Occipital lobe (tissue), 2 donors: ENCODE results near the gene NCLN. TPM values are rescaled to one million over a fixed set of nuclear protein-coding genes. Genes with fewer than 3 reads are reported as not detected.
"Not testable (repeated sequence)": the region's sequence is repeated elsewhere in the genome, so short reads cannot be mapped to it uniquely, and the experiment has no call there.

Experiments
- DNase-seq: peaks from one replicate; lab custom pipeline; 2025; lab: John Stamatoyannopoulos, UW
- total RNA-seq: library from RNA; depleted of rRNA; stranded (reverse); fragments of >200 nt; gene quantifications from one replicate; pipeline ENCODE4 v1.2.3, GENCODE V29; 2014

NCLN gene
- total RNA-seq, 1 donor from 2014 or later, result 11.9 TPM

DNA sequence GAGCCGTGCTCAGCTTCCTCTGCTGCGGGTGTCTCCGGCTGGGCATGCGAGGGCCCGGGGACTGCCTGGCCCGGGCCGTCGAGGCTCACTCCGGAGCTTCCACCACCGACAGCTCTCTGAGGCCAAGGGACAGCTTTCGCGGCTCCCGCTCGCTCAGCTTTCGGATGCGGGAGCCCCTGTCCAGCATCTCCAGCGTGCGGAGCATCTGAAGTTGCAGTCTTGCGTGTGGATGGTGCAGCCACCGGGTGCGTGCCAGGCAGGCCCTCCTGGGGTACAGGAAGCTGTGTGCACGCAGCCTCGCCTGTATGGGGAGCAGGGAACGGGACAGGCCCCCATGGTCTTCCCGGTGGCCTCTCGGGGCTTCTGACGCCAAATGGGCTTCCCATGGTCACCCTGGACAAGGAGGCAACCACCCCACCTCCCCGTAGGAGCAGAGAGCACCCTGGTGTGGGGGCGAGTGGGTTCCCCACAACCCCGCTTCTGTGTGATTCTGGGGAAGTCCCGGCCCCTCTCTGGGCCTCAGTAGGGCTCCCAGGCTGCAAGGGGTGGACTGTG lies 5.9 kb upstream of the NCLN start:
- no peak for DNase-seq

DNA sequence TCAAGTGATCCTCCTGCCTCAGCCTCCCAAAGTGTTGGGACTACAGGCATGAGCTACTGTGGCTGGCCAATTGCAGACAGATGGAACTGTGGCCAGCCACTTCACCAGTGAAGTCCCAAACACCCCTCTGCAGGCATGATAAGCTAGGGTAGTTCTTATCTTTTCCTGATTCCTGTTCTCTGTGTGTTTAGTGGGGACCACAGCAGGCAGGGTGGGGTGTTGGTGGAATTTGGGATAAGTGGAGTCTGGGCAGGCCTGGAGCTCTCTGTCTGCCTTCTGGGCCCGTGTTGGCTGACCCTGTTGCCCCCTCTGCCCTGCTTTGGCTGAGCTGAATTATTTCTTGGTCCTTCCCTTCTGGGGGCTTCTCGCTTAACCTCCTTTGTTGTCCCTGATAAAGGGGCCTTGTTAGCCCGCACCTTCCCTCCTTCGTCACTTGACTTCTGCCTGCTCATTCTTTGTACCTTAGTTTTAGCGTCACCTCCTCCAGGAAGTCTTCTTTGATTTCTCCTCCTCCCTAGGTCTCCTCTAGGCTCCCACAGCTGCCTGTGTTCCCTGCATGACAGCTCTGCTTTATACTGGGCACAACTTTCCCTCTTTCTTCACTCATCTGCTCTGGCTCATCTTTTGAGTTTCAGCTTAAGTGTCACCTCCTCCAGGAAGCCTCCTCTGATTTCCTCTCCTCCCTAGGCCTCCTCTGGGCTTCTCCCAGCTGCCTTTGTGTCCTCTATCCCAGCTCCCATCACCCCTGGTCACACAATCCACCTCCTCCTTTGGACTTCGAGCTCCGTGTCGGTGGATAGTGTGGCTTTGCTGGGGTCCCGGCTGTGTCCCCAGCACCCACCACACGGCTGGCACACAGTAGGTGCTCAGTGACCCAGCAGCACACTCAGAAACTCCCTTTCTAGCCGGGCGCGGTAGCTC lies 1.7 kb upstream of the NCLN start:
- DNase-seq, result no peak

DNA sequence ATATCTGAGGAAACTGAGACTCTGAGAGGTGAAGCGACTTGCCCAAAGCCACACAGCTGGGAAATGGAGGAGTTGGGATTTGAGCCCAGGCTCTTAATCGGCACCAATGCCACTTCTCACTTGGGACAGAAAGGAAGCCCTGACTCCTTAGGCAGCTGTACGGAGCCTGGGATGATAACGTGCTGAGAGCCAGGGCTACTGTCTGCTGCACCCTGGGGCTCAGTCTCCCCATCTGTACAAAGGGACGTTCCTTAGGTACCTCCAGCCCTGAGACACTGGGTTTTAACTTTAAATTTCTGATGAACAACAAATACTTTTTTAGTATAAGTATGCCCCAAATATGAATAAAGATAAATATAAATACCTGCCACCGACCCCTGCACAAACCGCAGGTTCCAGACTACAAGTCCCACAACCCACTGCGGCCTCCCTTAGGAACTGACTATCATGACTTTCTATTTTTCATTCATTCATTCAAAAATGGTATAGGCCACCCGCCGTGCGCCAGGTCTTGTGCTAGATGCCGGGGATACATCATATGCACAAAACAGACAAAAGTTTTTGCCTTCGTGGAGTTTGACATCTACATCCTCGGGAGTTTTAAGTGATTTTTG lies 776 bp upstream of the NCLN start:
- DNase-seq, result no peak

DNA sequence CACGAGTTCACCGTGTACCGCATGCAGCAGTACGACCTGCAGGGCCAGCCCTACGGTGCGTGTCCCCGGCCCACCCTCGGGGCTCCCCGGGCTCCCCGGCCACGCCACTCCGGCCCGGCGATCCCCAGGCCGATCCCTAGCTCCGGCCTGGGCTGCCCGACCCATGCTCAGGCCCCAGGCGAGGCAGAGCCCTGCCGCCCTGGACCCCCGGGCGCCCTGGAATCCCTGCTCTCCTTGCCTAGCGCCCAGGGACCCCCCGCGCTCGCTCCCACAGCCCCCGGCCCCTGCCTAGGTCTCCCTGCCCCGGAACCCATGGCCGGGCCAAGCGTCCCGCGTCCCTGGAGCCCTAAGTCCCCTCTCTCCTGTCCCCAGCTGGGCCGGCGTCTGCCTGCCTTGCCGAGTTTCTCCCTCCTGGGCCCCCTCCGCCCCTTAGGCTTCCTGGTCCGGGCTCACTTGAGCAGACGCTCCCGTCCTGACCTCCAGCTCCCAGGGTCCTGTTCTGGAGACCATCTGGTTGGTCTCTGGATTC lies 494 bp downstream of the NCLN start:
- no peak for DNase-seq

DNA sequence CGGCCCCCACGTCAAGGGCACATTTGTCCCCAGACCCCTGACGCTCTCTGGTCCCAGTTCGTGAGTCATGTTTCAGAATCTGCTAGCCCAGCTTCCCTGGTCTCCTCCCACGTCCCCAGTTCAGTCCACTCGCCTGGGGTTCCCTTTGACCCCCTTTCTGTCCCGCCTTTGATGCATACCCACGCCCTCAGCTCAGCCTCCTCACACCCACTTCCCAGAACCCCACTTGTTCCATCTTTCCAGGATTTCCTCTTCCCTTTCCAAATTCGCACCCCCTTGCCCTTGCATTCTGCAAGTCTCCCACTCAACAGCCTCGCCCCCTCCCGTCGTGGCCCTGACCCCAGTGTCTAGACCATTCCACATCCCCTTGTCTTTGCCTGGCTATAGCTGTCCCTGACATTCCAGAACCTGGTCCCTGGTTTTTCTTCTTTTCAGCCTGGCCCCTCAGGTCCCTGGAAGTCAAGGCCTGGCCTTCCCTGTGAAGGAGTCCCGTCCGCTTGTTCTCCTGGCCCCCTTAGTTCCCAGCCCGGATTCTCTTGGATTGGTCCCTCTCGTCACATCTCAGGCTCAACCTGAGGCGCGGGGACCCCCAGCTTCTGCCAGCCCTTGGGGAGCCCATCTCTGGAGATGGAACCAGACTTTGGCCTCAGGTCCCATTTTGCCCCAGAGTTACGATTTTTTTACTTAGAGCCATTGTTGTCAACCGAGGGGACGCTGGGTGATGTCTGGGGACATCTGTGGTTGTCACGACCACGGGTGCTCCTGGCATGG lies 1.3 kb downstream of the NCLN start:
- DNase-seq, result no peak

DNA sequence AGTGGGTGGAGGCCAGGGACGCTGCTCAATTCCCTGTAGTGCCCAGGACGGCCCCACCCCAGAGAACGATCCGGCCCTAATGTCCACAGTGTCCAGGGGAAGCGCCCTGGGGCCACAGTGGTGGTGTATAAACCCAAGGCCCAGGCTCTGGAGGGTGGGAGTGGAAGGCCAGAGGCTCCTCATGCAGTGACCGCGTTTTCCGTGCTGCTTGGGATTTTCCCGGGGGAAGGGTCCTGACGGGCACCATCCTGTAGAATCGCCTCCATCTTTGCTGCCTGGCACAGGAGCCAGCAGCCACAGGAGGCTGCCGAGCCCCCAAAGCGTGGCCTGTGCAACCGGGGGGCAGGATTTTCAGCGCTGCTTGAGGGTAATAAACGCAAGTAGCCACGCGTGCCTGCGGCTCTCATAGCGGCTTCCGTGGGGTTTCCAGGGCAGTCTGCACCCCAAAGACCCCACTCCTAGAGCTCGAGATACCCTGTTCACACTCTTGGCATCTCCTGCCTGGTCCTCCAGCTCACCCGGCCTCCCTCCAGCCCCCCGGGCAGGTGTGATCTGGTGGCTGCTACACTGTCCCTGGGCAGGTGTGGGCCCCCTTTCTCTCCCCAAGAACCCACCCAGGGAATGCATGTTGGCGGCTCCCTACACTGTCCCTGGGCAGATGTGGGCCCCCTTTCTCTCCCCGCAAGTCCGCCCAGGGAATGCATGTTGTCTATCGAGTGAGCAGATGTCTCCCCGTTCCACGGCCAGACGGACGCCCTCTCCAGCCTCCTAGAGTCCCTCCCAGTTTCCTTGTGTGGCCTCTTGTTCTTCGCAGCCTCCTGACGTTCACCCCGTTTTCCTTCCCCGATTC lies 2.2 kb downstream of the NCLN start:
- DNase-seq, result no peak

DNA sequence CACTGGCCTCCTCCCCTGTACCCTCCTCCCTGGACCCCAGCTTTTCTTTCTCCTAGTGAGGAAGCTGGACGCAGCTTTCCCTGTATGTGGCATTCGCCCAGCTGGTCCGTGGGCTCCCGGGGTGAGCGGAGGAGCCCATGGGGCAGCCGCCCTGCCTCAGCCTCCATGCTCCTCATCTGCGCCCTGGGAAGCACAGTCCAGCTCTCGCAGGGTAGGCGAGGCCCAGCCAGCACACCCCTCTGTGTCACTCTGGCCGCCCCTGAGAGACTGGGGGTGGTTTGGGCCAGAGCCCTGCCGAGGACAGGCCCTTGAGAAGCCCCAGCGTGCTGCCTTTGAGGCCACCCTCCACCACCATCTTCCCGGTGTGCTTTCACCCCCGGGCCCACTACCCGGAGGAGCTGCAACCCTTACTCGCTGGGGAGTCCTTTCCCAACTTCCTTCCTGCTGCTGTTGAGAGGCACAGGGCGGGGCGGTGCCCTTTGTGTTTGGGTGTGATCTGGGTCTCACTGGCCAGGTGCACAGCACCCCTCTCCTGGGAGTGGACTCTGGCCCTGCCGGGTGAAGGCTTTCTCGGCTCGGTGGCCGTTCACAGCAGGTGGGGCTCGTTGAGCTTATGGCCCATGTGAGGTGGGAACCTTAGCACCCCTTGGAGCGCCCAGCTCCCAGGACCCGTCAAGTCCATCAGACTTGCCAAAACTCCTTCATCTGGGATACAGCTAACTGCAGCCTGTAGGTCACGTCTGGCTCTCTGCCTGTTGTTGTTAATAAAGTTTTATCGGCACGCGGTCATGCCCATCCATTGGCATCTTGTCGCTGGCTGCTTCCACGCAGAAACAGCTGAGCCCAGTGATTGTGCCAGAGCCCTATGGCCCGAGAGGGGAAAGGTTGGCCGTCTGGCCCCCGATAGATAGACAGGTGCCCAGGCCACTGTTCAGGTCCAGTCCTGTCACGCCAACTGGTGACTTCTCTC lies 3.2 kb downstream of the NCLN start:
- no peak for DNase-seq

DNA sequence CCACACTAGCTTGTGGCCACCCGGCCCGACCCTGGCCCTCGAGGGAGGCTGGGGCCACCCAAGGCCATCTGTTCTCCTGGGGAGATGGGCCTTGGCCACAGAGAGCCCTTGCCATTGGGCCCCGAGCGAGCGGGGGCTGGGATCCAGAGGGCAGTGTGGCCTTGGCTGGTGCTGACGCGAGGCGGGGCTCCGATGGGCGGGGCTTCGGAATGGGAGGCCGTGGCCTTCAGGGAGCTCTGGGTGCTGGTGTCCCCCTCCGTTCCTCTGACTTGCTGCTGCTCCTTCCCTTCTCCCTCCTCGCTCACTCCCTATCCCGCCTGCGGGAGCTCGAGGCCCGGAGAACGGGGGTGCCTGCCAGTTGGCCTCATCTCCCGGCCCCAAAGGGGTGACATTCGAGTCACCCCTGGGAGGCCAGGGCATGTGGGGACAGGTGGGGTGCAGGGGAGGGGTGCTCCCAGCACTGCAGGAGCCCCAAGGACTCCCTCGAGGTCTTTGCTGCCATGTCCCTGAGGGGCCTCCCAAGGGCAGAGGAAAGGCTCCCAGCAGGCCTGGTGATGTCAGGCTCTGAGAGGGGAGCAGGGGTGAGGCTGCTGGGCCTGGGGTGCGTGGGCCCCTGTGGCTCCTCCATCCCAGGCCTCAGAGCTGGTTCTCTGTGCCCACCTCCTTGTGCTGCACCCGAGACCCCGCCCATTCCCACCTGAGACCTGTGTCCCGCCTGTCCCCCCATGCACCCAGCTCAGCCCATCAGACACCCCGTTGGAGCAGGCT lies 4.2 kb downstream of the NCLN start:
- no peak for DNase-seq

DNA sequence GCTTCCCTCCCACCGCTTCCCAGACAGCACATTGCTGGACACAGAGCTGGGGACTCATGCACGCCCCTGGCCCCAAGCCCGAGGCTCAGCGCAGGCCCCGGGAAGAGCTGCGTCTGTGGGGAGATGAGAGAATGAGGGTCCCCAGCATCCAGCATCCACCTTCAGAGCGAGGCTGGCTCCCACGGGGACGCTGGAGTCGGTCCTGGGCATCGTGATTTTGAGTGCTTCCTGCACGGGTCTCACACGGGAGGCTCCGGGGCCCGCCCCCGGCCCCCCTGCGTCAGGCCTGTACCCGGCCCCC lies 4.7 kb downstream of the NCLN start:
- DNase-seq, result no peak

DNA sequence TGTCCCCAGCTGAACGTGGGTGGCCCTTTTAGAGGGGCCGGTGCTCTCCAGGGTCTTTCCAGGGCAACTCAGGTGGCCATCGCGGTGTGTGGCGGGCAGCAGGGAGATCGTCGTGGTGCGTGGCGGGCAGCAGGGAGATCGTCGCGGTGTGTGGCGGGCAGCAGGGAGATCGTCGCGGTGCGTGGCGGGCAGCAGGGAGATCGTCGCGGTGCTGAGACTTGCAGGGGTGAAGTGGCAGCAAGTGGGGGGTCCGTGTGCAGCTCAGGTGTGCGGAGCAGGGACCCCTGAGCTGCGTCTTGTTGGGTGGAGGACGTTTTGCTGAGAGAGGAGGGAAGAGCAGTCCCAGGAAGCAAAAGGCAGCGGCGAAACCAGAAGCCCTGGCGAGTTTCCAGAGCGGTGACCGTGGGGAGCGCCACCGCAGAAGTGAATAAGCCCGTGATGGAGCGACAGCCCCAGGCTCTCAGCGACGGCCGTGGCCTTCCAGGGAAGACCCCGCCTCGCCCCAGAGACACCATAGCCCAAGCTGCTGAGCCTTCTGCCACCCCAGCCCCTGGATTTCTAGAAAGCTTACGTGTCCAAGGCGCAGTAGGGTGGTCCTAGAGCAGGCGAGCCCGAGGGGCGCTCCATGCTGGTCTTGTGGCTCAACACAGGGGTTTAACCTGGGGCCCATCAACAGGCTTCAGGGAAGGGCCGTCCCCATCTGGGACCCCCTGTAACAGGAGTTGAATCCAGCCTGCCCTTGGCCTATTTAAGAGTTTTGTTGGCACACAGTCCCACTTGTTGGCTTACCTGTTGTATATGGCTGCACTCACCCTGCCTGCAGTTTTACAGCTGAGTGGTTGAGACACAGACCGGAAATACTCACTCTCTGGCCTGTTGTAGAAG lies 5.4 kb downstream of the NCLN start:
- DNase-seq, result no peak

DNA sequence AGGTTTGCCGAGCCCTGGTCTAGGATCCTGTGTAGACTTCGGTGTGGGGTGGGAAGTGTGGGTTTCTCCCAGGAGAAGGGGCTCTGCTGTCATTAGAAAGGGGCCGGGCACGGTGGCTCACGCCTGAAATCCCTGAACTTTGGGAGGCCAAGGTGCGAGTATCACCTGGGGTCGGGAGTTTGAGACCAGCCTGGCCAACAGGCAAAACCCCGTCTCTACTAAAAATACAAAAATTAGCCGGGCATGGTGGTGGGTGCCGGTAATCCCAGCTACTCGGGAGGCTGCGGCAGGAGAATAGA lies 6.0 kb downstream of the NCLN start:
- not testable (repeated sequence) for DNase-seq

DNA sequence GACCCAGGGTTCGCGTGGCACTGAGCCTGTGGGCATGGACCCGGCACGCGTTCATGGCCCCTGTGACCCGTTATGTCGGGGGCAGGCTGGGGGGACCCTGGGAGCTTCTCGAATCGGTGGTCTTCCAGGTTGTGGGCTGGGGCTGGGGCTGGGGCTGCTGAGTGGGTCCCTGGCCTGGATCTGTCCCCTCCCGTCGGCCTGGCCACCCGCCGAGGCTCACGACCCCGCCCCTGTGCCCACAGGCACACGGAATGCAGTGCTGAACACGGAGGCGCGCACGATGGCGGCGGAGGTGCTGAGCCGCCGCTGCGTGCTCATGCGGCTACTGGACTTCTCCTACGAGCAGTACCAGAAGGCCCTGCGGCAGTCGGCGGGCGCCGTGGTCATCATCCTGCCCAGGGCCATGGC lies 6.5 kb downstream of the NCLN start:
- DNase-seq, result no peak

DNA sequence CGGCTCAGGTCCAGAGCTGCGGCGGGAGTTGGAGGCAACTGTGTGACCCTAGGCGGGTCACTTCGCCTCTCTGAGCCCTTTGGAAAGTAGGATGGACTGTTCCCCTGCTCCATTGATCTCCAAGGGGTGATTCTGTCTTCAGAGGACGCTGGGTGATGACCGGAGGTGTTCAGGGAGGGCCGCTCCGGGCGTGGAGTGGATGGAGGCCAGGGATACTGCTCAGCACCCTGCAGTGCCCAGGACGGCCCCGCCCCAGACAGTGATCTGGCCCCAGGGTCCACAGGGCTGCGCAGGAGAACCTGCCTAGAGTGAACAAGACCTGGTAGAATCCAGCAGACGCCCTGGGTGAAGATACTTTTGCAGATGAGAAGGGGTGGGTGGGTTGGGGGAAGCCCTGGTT lies 7.0 kb downstream of the NCLN start:
- DNase-seq, result no peak

DNA sequence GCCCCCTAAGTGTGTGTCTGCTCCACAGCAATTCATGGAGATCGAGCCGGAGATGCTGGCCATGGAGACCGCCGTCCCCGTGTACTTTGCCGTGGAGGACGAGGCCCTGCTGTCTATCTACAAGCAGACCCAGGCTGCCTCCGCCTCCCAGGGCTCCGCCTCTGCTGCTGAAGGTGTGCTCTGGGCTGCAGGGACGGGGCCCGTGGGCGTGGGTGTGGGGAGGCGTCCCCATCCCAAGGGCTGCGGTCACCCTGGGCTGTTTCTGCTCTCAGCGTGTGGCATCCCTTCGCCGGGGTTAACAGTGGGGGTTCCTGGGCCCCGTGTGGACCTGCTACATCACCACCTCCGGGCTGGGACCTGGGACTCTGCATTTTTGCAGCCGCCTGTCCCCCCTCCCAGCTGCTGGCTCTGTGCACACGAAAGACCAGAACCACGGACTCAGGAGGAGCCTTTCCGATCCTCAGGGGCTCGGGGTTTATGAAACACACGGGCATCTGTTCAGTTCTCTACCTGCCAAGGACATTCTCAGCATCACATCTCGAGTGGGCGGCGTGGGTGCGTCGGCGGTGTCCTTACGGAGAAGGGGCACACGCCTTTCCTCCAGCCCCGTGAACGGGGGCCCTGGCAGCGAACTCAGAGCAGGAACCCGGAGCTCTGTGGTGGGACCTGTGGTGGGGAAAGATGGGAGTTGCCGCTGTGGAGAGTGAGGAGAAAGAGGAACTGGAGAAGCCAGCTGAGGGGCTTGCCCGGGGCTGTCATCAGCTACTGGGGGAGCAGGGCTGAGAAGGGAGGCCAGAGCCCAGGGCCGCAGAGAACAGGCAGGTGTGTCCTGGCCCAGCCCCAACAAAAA lies 7.8 kb downstream of the NCLN start:
- no peak for DNase-seq

DNA sequence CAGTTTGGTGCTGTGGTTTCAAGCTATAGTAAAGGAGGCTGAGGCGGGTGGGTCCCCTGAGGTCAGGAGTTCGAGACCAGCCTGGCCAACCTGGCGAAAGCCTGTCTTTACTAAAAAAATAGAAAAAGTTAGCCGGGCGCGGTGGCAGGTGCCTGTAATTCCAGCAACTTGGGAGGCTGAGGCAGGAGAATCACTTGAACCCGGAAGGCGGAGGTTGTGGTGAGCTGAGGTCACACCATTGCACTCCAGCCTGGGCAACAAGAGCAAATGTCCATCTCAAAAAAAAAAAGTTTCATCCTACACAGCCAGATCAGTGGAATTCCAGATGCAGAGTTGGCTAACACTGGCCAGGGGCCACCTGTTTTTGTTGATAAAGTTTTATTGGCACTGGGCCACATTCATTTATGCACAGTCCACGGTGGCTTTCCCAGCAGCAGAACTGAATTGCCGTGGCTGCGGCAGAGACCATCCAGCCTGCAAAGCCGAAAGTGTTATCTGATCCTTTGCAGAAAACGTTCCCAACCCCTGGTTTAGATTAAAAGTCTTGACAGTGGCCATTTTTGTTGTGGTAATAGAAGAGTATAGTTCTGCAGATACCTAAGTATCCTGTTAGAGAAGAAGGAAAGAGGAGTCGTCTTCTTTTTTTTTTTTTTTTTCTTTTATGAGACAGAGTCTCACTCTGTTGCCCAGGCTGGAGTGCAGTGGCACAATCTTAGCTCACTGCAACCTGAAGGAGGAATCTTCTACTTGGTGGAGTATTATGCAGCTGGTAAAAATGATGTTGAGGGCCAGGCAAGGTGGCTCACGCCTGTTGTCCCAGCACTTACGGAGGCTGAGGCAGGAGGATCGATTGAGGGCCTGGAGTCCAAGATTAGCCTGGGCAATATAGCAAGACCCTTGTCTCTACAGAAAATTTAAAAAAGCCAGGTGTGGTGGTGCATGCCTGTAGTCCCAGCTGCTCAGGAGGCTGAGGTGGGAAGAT lies 8.7 kb downstream of the NCLN start:
- no peak for DNase-seq
